GM18861 (cell line): ENCODE measurements around the gene STX8.
"Not testable (repeated sequence)": the region's sequence is repeated elsewhere in the genome, so short reads cannot be mapped to it uniquely, and the experiment has no call there.

Source experiments
- ATAC-seq: cut with Tn5 transposase; IDR thresholded peaks from one replicate; pipeline ENCODE4 v1.9.1; 2021; ENCODE audit not compliant: unreplicated experiment

STX8 gene

DNA sequence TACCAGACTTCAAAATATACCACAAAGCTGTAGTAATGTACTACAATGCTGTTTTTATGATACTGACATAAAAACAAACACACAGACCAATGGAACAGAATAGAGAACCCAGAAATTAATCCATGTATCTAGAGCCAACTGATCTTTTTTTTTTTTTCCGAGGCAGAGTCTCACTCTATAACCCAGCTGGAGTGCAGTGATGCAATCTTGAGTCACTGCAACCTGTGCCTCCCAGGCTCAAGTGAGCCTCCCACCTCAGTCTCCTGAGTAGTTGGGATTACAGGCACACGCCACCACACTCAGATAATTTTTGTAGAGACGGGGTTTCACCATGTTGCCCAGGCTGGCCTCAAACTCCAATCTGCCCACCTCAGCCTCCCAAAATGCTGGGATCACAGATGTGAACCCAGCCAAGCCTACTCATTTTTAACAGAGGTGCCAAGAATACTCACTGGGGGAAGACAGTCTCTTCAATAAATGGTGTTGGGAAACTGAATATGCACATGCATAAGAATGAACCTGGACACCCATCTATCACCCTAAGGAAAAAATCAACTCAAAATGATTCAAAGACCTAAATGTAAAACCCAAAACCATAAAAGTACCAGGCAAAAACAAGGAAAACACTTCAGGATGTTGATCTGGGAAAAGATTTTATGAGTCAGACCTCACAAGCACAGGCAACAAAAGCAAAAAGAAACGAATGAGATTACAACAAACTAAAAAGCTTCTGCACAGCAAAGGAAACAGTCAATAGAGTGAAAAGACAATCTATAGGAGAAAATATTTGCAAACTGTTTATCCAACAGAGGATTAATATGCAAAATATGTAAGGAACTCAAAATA, 63.1 kb downstream of the STX8 start:
- ATAC-seq = no peak

DNA sequence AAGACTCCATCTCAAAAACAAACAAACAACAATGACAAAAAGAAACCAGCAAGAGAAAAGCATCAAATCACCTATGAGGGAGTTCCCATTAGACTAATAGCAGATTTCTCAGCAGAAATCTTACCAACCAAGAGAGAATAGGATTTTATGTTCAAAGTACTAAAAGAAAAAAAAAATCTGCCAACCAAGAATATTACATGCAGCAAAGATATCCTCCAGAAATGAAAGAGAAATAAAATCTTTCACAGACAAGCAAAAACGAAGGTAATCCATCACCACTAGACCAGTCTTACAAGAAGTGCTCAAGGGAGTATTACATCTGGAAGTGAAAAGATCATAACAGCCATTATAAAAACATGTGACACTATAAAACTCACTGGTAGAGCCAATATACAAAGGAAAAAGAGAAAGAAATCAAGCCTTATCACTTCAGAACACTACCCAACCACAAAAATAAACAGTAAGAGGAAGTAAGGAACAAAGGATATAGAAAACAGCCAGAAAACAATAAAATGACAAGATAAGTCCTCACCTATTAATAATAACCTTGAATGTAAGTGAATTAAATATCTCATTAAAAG, 66.3 kb downstream of the STX8 start:
- no peak for ATAC-seq

DNA sequence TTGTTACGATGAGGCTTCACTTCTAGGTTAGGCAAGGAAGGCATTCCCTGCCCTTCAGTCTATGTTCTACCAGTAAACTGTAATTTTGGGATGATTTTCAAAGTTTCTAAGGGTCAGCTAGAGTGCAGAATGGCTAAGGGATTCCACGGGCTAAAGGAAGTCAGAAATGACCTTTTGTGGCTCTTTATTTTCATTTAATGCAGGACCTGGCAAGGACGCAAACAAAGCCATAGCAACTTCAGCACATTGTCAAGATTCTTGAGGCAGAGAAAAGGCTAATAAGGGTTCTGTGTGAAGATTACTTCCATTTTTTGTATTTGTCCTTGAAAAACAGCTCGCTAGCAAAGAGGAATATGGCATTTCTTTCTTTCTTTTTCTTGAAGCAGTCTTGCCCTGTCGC, 76.6 kb downstream of the STX8 start:
- ATAC-seq = no peak

DNA sequence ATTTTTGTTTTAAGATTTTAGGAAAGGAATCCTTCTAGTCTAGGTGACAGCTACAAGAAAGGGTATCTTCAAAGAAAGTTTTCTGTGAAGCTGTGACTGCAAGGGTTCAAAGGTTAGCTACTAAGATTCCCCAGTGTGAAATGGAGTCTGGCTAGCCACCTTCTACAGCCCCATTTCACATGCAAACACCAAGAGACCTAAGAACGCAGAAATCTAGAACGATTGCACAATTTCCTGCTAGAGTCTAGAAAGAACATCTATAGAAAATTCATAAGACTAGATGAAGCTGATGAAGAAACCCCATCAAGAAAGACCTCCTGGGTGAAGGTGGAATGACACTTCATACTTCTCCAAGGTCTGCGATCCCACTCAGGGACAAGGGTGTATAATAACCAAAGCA, 77.1 kb downstream of the STX8 start:
- ATAC-seq = no peak

DNA sequence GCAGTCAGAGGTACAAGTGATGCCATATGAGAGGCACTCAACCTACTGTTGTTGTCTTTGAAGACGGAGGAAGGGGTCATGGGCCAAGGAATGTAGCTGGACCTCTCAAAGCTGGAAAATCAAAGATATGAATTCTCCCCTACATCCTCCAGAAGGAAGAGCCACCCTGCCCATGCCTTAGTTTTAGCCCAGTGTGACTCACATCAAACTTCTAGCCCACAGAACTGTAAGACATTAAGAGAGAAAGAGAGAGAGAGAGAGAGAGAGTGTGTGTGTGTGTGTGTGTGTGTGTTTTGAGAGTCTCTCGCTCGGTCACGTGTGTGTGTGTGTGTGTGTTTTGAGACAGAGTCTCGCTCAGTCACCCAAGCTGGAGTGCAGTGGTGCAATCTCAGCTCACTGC, 87.1 kb downstream of the STX8 start:
- ATAC-seq = no peak

DNA sequence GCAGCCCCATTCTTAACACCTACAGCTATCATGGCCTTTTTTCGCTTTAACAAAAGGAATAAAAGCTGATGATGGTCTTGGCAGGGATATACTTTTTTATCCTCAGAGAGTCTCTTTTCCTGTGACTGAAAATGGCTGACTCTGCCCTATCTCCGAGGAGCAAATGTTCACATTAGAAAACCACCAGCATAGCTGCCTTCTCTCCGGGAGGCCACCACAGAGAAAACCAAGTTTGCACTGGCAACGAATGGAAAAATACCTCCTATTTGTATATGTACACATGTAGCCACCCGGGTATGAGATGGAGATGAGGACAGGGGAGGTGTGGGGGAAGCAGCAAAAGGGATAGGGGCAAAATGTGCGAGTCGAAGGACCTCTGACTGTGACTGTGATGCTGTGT, 88.2 kb downstream of the STX8 start:
- no peak for ATAC-seq

DNA sequence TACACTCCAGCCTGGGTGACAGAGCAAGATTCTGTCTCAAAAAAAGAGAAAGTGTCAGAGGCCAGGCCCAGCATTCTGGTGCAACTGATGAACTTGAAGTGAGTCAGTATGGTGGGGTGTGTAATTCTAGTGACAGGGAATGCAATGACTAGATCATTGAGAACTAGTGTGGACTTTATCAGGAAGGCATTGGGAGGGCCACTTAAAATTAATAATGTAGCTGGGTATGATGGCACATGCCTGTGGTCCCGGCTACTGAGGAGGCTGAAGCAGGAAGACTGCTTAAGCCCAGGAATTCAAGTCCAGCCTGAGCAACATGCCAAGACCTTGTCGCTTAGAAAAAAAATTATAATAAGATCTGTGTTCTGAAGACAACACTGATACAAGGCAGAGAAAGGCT, 90.8 kb downstream of the STX8 start:
- ATAC-seq = no peak

DNA sequence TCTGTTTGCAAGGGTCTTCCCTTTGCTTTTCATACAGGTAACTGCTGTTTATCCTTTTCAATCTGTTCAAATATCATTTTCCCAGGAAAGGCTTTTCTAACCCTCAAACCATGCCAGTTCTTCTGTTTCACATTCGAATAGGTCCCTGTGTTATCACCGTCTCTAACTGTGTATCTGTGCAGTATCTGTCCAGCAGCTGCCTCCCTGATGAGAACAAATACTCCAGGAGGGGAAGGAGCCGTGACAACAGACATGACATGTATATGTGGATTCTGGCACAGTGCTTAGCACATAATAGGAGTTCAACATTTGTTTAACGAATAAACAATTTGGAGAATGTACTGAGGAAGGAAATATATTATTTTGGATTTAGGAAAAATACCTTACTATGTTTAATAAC, 95.7 kb downstream of the STX8 start:
- ATAC-seq = no peak

DNA sequence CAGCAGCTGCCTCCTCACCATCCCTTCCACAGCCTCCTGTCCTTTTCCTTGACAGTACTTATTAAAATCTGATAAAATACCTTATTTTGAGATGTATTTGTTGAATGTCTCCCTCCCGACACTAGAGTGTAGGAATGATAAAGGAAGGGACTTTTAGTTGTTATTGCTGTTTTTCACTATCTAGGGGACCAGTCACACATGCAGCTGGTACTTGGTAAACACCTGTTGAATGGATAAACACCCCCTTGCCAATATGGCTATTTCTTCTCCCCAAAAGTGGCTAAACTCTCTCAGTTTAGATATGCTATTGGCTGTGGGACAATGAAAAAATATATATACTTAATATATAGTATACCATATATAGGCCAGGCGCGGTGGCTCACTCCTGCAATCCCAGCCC, 96.7 kb downstream of the STX8 start:
- no peak for ATAC-seq

DNA sequence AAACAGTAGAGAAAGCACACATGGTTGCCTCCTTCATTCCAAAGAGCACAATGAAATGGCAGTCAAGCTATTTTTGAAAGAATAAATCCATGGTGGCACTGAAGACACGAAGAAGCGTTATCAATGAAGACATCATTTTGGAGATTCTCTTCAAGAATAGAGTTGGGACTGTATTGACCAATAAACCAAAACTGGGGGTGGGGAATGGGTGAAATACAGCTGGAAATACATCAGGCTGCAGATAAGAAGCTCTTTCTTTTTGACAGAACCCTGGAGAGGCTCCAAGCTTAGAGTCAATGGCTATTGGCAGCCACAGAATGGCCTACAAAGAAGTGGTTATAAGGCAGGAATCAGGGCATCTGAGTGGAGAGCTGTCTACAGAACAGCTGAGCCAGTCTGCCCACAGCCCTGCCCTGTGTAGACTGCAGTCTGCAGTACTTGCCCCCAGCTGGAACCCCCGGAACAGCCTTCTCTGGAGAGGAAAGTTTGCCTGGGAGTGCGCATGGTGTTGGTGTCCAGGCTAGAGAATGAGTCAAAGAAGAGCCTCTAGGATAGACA, 100.4 kb downstream of the STX8 start:
- ATAC-seq = no peak

DNA sequence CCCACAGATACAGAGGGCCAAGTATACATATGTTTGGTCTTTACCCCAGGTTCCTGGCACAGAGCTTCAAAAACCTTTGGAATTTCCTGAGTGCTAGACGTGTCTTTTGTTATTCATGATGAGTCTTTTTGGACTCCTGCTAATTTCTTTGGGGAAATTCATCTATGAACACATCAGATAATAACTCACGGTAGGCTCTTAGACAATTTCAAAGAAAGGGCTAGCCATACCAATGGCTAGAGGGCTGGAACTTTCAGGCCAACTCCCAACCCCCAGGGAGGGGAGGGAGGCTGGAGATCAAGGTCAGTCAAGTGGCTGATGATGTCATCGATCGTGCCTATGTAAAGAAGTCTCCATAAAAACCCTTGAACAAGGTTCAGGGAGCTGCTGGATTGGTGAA, 101.9 kb downstream of the STX8 start:
- no peak for ATAC-seq

DNA sequence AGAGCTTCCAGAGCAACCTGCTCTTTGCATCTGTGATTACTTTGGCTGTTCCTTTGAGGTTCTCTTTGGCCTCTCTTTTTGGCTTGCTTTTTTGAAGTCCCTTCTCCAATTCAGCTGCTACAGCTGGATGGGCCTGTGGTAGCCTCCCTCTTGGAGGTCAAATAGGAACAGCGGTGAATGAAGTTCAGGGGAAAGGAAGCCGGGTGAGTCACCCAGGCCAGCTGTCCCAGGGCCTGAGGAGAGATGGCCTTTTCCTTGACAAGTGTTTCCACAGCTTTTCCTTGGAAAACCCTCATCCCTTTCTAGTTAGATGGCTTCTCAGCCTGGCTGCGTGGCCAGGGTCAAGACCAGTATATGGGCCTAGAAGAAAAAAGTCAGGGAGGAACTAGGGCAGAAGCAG, 103.1 kb downstream of the STX8 start:
- ATAC-seq = no peak

DNA sequence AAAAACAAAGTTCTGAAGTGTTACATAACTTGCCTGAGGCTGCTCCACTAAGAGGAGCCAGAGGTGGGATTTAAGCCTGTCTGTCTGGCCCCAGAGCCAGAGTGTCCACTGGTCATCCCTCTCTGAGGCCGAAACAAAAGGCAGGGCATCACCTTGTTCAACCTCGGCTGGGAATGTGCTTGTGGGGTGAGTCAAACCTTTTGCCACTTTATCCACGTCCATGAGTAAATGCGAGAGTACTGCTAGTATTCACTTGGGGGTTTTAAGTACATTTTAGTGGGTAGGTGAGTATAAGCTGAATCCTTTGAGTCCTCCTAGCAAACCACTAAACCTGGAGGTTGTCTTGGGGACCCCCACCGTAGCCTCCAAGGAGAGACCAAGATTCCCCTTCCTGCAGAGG, 103.5 kb downstream of the STX8 start:
- no peak for ATAC-seq

DNA sequence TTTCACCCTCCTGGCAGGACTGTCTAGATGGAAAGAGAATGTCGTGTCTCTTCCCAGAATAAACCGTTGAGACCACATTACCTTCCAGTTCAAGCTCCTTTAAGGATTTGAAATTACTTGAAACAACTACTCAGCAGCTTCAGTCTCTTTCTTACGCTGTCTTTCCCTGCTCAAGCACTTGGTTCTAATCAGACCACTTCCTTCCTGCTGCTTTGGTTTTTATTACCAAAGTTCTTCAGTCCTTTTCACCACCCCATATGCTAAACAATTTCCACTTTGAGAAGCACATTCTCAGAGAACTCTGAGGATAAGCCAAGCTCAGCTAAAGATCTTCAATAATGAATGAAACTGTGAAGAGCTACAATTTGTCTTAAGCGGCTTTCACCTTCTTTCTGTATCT, 105.4 kb downstream of the STX8 start:
- ATAC-seq = no peak

DNA sequence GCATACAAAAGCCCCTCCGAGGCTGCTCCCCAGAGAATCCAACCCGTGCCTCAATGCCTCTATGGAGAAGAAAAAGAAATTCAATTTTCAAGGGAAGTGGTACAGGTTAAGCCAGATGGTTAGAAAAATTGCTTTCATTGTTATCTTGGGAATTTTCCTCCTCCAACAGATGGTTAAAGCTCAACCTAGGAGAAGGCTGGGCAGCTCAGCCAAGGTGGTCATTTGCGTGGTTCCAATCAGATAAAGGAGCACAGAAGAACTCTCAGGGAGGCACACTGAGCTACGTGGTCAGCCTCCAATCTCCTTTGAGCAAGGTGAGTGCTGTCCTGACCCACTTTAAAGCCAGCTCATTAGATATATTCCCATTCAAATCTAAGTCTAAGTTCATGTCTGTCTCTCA, 106.7 kb downstream of the STX8 start:
- no peak for ATAC-seq

DNA sequence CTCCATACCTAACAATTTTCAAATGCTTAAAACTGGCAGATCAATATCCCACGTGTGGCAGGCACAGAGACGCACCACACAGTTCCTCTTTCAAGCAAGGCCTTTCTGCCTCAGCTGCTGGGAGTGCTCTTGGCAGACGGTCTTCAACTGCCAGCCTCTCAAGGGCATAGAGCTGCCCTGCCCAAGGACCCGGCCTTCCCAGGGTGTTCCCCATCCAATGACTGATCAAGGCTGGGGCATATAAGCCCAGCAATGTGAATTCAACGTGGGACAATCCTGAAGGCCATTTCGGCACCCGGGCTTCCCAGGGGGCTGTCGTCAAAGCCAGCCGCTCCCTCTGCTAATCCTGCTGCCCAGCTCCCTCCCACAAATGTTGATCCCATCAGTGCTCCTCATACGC, 107.1 kb downstream of the STX8 start:
- ATAC-seq = no peak

DNA sequence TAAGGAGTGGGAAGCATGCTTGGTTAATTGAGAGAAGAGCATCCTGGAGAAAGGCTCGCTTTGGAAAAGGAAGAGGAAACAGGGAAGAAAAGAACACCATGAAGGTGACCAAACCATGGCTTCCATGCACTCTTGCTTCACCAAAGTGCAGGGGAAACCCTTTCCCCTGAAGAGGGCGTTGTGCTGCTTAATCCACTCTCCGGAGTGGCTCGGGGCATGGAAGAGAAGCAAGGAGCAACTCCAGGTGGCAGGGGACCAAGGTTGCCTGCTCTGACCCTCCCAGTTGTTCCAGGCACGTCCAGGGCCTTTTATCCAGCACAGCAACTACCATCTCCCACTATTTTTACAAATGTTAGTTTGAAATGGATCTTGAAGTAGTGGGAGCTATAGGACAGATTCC, 108.1 kb downstream of the STX8 start:
- no peak for ATAC-seq

DNA sequence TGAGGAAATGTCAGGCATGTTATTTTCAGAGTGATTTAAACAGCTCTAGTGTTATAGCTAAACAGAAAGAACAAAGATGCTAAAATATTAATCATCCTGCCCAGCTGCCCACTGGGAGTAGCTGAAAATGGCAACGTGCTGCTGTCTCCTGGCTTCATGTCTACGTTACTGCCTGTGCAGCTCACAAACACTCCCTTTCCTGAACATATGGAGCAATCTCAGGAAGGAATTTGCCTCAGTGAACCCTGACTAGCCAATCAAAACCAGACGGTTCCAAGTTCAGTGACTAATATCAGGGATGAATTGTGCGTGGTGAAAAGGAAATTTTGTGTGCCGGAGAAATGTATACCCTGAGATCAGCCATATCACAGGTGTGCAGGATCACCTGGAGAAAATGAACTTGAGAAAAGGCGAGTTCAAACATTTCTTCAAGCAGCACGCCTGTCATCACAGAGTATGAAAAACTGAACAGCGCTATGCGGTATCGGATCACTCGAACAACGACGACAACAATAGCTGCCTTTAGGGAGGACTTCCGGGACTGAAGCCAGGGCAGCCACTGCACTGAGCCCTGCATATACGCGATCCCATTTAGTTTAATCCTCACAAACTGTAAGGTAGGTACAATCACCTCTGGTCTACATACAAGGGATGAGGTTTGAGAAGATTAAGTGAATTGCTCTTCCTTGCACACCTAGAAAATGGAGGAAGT, 110.3 kb downstream of the STX8 start:
- no peak for ATAC-seq

DNA sequence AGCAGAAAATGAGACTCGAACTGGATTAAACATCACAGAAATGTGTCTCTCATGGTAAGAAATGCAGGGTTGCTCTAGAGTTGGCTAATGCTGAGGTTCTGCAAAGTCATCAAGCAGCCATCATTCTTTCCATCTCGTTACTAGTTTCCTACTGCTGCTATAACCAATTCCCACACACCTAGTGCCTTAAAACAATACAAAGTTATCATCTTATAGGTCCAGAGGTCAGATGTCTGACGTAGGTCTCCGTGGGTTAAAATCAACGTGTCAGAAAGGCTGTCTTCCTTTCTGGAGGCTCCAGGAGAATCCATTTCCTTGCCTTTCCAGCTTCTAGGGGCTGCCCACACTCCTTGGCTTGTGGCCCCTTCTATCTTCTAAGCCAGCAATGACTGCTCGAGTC, 118.6 kb downstream of the STX8 start:
- ATAC-seq = no peak

DNA sequence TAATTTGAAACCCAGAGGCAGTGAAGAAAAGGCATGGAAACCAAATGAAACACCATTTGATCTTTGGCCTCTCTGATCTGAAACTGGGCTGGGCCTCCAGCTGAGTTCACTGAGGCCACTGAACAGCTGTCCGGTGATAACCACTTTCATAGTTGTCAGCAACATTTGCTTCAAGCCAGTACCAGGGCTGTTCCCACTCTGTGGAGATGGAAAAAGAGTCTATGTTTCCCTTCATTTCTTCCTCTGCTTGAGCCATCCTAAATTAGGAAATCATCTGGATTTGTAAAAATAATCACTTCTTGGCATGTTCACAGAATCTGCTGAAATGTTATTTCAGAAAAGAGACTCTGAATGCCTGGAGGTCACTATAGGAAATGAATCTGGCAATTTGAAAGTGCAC, 119.3 kb downstream of the STX8 start:
- ATAC-seq = no peak

DNA sequence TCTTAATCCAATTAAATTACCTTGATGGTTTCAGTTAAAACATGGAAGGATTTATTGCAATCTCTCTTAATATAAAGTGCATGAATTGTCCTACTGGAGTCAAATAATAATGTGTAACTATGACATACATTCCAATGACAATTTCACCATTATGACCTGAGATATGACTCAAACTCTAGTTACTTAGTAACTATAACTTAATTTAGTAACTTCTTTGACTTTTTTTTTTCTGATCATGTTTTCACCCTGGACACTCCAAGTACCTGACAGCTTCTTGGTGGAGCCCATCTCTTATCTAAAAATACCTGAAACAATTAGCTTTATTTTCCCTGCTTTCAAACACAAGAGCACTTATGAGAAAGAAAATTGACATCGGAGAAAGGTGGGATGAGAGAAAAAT, 123.7 kb downstream of the STX8 start:
- no peak for ATAC-seq

DNA sequence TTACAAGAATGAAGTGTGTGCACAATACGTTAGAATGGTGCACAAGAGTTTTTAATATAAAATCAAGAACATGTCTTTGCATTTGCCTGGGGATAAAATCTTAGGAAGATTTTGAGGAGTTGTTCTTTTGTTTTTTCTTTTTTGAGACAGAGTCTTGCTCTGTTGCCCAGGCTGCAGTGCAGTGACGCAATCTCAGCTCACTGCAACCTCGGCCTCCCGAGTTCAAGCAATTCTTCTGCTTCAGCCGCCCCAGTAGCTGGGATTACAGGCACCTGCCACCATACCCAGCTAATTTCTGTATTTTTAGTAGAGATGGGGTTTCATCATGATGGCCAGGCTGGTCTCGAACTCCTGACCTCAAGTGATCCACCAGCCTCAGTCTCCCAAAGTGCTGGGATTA, 128.3 kb downstream of the STX8 start:
- ATAC-seq = not testable (repeated sequence)
